SK-N-SH (cell line): ENCODE results near the gene ADISSP. TPM values are rescaled to one million over a fixed set of nuclear protein-coding genes. Genes with fewer than 3 reads are reported as not detected.
A peak's percentile ranks its signal among the peaks of the same experiment; 100 is the strongest.

Experiments
- CTCF ChIA-PET: fragments of 300-600, 350-600 bp; formaldehyde crosslinking; extraction: SDS; loops from one replicate; lab custom pipeline; 2021; lab: Yijun Ruan, JAX
- POLR2A ChIA-PET: fragments of 350-600 bp; sonication (Branson Sonifier 250); formaldehyde crosslinking; extraction: SDS; loops from one replicate; lab custom pipeline; 2020; ENCODE audit warnings: antibody characterized with exemption, inconsistent platforms; lab: Yijun Ruan, JAX
- DNase-seq: peaks from one replicate; pipeline ENCODE4 v3.0.0; 2012
- H2AFZ ChIP-seq: fragments of 200-600 bp; sonication (generic); 2 replicates; pipeline ENCODE4 v1.8.1; 2016; ENCODE audit warnings: antibody characterized with exemption, mild to moderate bottlenecking, low read depth
- H3F3A ChIP-seq: fragments of 200-600 bp; sonication (generic); replicated peaks from 2 replicates; pipeline ENCODE3; 2016; ENCODE audit warnings: antibody characterized with exemption, mild to moderate bottlenecking; ENCODE audit not compliant: insufficient read depth
- H3K27ac ChIP-seq, 2 experiments: fragments of 200-500 bp in 1 of 2; fragments of 200-600 bp in 1 of 2; sonication (Bioruptor generic) in 1 of 2; sonication (generic), shearing (Covaris generic) in 1 of 2; 2 replicates each; pipeline versions ENCODE4 v1.5.1 to v1.6.1; 2014 to 2016; ENCODE audit warnings: low read depth in 2 of 2, inconsistent platforms in 1 of 2, low read length in 1 of 2, mild to moderate bottlenecking in 1 of 2, mixed read lengths in 1 of 2
- H3K27me3 ChIP-seq: fragments of 200-600 bp; sonication (generic), shearing (Covaris generic); 2 replicates; pipeline ENCODE4 v1.6.1; 2016; ENCODE audit warnings: mixed run types; ENCODE audit not compliant: insufficient read depth
- H3K36me3 ChIP-seq, 2 experiments: fragments of 200-500 bp in 1 of 2; fragments of 200-600 bp in 1 of 2; sonication (Bioruptor generic) in 1 of 2; sonication (generic) in 1 of 2; replicated peaks in 1 of 2; 2 replicates each; pipeline versions ENCODE3 to v1.5.1; 2014 to 2016; ENCODE audit warnings: low read length in 1 of 2, mild to moderate bottlenecking in 1 of 2; ENCODE audit not compliant: insufficient read depth in 2 of 2, control insufficient read depth in 1 of 2
- H3K4me1 ChIP-seq, 2 experiments: fragments of 200-500 bp in 1 of 2; fragments of 200-600 bp in 1 of 2; sonication (Bioruptor generic) in 1 of 2; sonication (generic), shearing (Covaris generic) in 1 of 2; 2 replicates each; pipeline versions ENCODE4 v1.5.1 to v1.6.1; 2014 to 2016; ENCODE audit warnings: low read depth in 1 of 2, low read length in 1 of 2, mixed run types in 1 of 2; ENCODE audit not compliant: insufficient read depth in 2 of 2, control insufficient read depth in 1 of 2
- H3K4me2 ChIP-seq: fragments of 200-600 bp; sonication (generic), shearing (Covaris generic); 2 replicates; pipeline ENCODE4 v1.6.1; 2017; ENCODE audit warnings: mixed run types
- H3K4me3 ChIP-seq, 2 experiments: fragments of 200-500 bp in 1 of 2; fragments of 200-600 bp in 1 of 2; sonication (Bioruptor generic) in 1 of 2; sonication (generic), shearing (Covaris generic) in 1 of 2; 2 replicates each; pipeline versions ENCODE4 v1.5.1 to v1.8.1; 2014 to 2016; ENCODE audit warnings: low read depth in 2 of 2, inconsistent platforms in 1 of 2, low read length in 1 of 2, mild to moderate bottlenecking in 1 of 2, mixed read lengths in 1 of 2, moderate library complexity in 1 of 2
- H3K79me2 ChIP-seq: fragments of 200-600 bp; sonication (generic); 2 replicates; pipeline ENCODE4 v1.8.1; 2017; ENCODE audit warnings: mild to moderate bottlenecking; ENCODE audit not compliant: insufficient read depth
- H3K9ac ChIP-seq: fragments of 200-600 bp; sonication (generic); 2 replicates; pipeline ENCODE4 v1.6.1; 2017; ENCODE audit warnings: mixed run types
- H3K9me2 ChIP-seq: fragments of 200-600 bp; sonication (generic); 2 replicates; pipeline ENCODE4 v1.6.1; 2017; ENCODE audit warnings: mixed run types
- H3K9me3 ChIP-seq: fragments of 200-600 bp; sonication (generic); 2 replicates; pipeline ENCODE4 v1.6.1; 2017; ENCODE audit warnings: mixed run types, mild to moderate bottlenecking, moderate library complexity
- H4K20me1 ChIP-seq: fragments of 200-600 bp; sonication (generic); 2 replicates; pipeline ENCODE4 v1.6.1; 2017; ENCODE audit warnings: mild to moderate bottlenecking, mixed run types; ENCODE audit not compliant: insufficient read depth
- FOSL2 ChIP-seq: IDR thresholded peaks from 2 replicates; pipeline ENCODE4 v1.4.0; 2012; ENCODE audit warnings: low read depth, mild to moderate bottlenecking, moderate library complexity, borderline replicate concordance
- FOXM1 ChIP-seq: IDR thresholded peaks from 2 replicates; pipeline ENCODE4 v1.4.0; 2012; ENCODE audit warnings: low read depth, mild to moderate bottlenecking
- GABPA ChIP-seq: IDR thresholded peaks from 2 replicates; pipeline ENCODE4 v1.4.0; 2012; ENCODE audit warnings: low read depth, mild to moderate bottlenecking
- JUND ChIP-seq: IDR thresholded peaks from 2 replicates; pipeline ENCODE4 v1.4.0; 2012
- MXI1 ChIP-seq: IDR thresholded peaks from 2 replicates; pipeline ENCODE4 v1.6.1; 2012; ENCODE audit warnings: mild to moderate bottlenecking, low read depth, low read length, improper control_type of control experiment
- RAD21 ChIP-seq: IDR thresholded peaks from 2 replicates; pipeline ENCODE4 v1.6.1; 2012; ENCODE audit warnings: mild to moderate bottlenecking, low read length
- RFX5 ChIP-seq: IDR thresholded peaks from 2 replicates; pipeline ENCODE4 v1.6.1; 2012; ENCODE audit warnings: mild to moderate bottlenecking, improper control_type of control experiment, low read length
- SMC3 ChIP-seq: IDR thresholded peaks from 2 replicates; pipeline ENCODE4 v1.6.1; 2012; ENCODE audit warnings: low read depth, low read length, improper control_type of control experiment
- YY1 ChIP-seq: IDR thresholded peaks from 2 replicates; pipeline ENCODE4 v1.4.0; 2012; ENCODE audit warnings: low read depth, mild to moderate bottlenecking
- WGBS: methylation state at CpG from one replicate; pipeline ENCODE4 v1.1.6; 2017; ENCODE audit warnings: low lambda C conversion rate; 5-methylcytosine and 5-hydroxymethylcytosine counted together
- polyA plus RNA-seq, 3 experiments: library from polyadenylated mRNA; depleted of rRNA; stranded (reverse); fragments of >200 nt; gene quantifications; 2 replicates each; pipeline ENCODE4 v1.2.3, GENCODE V29; 2012
- TF ChIP-seq, protein P1 (sequence below): IDR thresholded peaks from 2 replicates; pipeline ENCODE4; 2012
- TF ChIP-seq, protein P2 (sequence below): fragments of 200-600 bp; sonication (generic); IDR thresholded peaks from 2 replicates; pipeline ENCODE4 v1.6.1; 2017; ENCODE audit warnings: antibody characterized with exemption, mild to moderate bottlenecking, moderate library complexity
- TF ChIP-seq, protein P3 (sequence below): IDR thresholded peaks from 2 replicates; pipeline ENCODE4 v1.4.0; 2012; ENCODE audit warnings: low read depth

Gene ADISSP
- polyA plus RNA-seq, 1 of the 3 experiments (the other 2 are of a cell fraction) = 73.9 TPM

DNA sequence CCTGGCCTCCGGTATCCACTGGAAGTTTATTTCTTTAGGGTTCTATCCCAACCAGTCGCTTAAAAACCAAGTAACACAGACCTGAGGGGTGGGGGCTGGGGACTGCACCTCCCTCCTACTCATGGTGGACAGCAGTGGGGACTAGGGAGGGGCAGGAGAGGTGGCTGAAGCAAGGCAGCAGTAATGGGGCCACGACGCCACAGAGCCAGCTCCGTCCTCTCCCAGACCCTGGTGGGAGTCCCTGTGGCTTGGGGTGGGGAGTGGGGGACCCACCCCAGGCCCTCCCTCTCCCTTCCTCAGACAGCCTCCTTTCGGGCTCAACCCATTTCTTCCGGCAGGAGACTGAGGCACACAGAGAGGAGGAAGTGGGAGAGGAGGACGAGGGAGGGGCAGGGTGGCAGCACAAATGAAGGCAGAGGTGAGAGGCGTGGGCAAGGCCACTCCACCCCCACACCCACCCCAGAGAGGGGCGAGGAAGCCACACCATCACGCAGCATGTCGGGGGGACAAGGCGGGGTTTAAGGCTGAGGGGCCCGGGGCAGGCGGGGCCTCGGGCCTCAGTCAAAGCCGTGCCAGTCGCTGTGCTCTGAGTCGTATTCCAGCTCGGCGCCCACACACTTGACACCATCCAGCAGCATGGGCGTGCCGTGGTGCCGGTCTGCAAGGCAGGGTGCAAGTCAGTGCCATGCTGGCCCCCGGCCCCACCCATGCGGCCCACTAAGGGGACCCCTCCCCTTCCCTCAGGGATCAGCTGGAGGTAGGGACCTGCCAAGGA is 13.9 kb downstream of the ADISSP start:
- no peak overlapping the region for H2AFZ ChIP-seq
- H3K36me3 ChIP-seq = peaks cover 10 to 15% of the 10 kb centered on the region in 2 experiments
- no peak overlapping the region for H3K9ac ChIP-seq
- ChIA-PET POLR2A (interaction anchor here (1.0 to 2.0 kb wide), 2 partner anchors 15 to 67 kb away, joined by 3 to 7 read pairs; partner anchors contain the start of genes ADISSP and AP5S1), CTCF (interaction anchor here (1.0 to 9.8 kb wide), 19 partner anchors 9 to 101 kb away, joined by 3 to 151 read pairs (median 5); partner anchors contain the start of genes ADISSP, CENPB and SPEF1)
- WGBS = 92% methylated on average over 13 of the region's 26 CpGs
- peaks cover 0 to 6% of the 10 kb centered on the region in 2 experiments; a peak in 1 of 4 replicates for H3K4me1 ChIP-seq
- H4K20me1 ChIP-seq = no peaks in the 10 kb centered on the region
- H3F3A ChIP-seq = no peaks in the 10 kb centered on the region
- H3K4me2 ChIP-seq = no peak overlapping the region
- no peak overlapping the region for H3K4me3 ChIP-seq
- H3K9me3 ChIP-seq = no peaks in the 10 kb centered on the region
- TF ChIP-seq JUND = no peak
- no peak overlapping the region for H3K27ac ChIP-seq
- H3K9me2 ChIP-seq = no peaks in the 10 kb centered on the region
- H3K27me3 ChIP-seq = no peaks in the 10 kb centered on the region
- H3K79me2 ChIP-seq = no peaks in the 10 kb centered on the region
- no peak for DNase-seq

DNA sequence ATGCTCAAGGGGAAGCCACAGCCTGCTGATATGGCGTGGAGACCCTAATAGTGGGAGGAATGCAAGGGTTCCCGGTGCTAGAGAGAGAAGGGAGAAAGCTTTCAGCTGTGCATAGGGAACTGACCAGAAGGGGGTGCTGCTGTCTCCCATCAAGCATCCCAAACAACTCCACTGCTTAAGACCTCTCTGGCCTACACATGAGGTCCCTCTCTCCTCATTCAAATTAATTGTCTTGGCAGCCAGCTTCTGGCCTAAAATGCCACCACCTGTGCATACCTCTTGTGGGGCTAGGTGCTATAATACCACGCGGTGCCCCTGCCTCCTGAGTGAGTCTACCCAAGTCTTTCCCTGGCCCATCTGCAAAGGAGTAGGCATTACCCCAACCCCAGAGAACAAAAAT is 14.5 kb downstream of the ADISSP start:
- no peak overlapping the region for H3K9ac ChIP-seq
- CTCF ChIA-PET = interaction anchor here (0.6 to 9.8 kb wide), 19 partner anchors 10 to 190 kb away, joined by 3 to 151 read pairs (median 4); partner anchors contain the start of genes ADISSP, CENPB and SPEF1
- H3K36me3 ChIP-seq = peaks cover 8 to 12% of the 10 kb centered on the region in 2 experiments
- H4K20me1 ChIP-seq = no peaks in the 10 kb centered on the region
- H3K79me2 ChIP-seq = no peaks in the 10 kb centered on the region
- H3K27ac ChIP-seq = no peak overlapping the region
- H3K9me2 ChIP-seq = no peaks in the 10 kb centered on the region
- no peaks in the 10 kb centered on the region for H3K27me3 ChIP-seq
- no peak overlapping the region for H2AFZ ChIP-seq
- H3K9me3 ChIP-seq = no peaks in the 10 kb centered on the region
- no peaks in the 10 kb centered on the region for H3F3A ChIP-seq
- TF ChIP-seq FOSL2 (no peak), FOXM1 (no peak), RAD21 (peak; percentile 72), YY1 (no peak), GABPA (no peak), RFX5 (no peak), SMC3 (peak; percentile 64), MXI1 (no peak)
- TF ChIP-seq, protein P1, sequence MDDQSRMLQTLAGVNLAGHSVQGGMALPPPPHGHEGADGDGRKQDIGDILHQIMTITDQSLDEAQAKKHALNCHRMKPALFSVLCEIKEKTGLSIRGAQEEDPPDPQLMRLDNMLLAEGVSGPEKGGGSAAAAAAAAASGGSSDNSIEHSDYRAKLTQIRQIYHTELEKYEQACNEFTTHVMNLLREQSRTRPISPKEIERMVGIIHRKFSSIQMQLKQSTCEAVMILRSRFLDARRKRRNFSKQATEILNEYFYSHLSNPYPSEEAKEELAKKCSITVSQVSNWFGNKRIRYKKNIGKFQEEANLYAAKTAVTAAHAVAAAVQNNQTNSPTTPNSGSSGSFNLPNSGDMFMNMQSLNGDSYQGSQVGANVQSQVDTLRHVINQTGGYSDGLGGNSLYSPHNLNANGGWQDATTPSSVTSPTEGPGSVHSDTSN = no peak
- TF ChIP-seq, protein P2, sequence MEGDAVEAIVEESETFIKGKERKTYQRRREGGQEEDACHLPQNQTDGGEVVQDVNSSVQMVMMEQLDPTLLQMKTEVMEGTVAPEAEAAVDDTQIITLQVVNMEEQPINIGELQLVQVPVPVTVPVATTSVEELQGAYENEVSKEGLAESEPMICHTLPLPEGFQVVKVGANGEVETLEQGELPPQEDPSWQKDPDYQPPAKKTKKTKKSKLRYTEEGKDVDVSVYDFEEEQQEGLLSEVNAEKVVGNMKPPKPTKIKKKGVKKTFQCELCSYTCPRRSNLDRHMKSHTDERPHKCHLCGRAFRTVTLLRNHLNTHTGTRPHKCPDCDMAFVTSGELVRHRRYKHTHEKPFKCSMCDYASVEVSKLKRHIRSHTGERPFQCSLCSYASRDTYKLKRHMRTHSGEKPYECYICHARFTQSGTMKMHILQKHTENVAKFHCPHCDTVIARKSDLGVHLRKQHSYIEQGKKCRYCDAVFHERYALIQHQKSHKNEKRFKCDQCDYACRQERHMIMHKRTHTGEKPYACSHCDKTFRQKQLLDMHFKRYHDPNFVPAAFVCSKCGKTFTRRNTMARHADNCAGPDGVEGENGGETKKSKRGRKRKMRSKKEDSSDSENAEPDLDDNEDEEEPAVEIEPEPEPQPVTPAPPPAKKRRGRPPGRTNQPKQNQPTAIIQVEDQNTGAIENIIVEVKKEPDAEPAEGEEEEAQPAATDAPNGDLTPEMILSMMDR = peak; percentile 77
- TF ChIP-seq, protein P3, sequence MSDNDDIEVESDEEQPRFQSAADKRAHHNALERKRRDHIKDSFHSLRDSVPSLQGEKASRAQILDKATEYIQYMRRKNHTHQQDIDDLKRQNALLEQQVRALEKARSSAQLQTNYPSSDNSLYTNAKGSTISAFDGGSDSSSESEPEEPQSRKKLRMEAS = no peak
- TF ChIP-seq, all 33 proteins: peak for 3
- Histone ChIP-seq H3K4me3 (no peak overlapping the region), H3K4me2 (no peak overlapping the region), H3K4me1 (peaks cover 0 to 6% of the 10 kb centered on the region in 2 experiments; a peak in 1 of 4 replicates)
- WGBS = 20% methylated on average over 2 of the region's 4 CpGs
- DNase-seq = peak; percentile 82
- POLR2A ChIA-PET = interaction anchor here (1.0 to 2.0 kb wide), 2 partner anchors 15 to 67 kb away, joined by 3 to 7 read pairs; partner anchors contain the start of genes ADISSP and AP5S1
